SK-N-SH (cell line): ENCODE measurements around the gene MIXL1. TPM values are rescaled to one million over a fixed set of nuclear protein-coding genes. Genes with fewer than 3 reads are reported as not detected.

ENCODE experiments used
- CTCF ChIA-PET: fragments of 300-600, 350-600 bp; formaldehyde crosslinking; extraction: SDS; loops from one replicate; lab custom pipeline; 2021; lab: Yijun Ruan, JAX
- POLR2A ChIA-PET: fragments of 350-600 bp; sonication (Branson Sonifier 250); formaldehyde crosslinking; extraction: SDS; loops from one replicate; lab custom pipeline; 2020; ENCODE audit warnings: antibody characterized with exemption, inconsistent platforms; lab: Yijun Ruan, JAX
- DNase-seq: peaks from one replicate; pipeline ENCODE4 v3.0.0; 2012
- H2AFZ ChIP-seq: fragments of 200-600 bp; sonication (generic); 2 replicates; pipeline ENCODE4 v1.8.1; 2016; ENCODE audit warnings: antibody characterized with exemption, mild to moderate bottlenecking, low read depth
- H3F3A ChIP-seq: fragments of 200-600 bp; sonication (generic); replicated peaks from 2 replicates; pipeline ENCODE3; 2016; ENCODE audit warnings: antibody characterized with exemption, mild to moderate bottlenecking; ENCODE audit not compliant: insufficient read depth
- H3K27ac ChIP-seq, 2 experiments: fragments of 200-500 bp in 1 of 2; fragments of 200-600 bp in 1 of 2; sonication (Bioruptor generic) in 1 of 2; sonication (generic), shearing (Covaris generic) in 1 of 2; 2 replicates each; pipeline versions ENCODE4 v1.5.1 to v1.6.1; 2014 to 2016; ENCODE audit warnings: low read depth in 2 of 2, inconsistent platforms in 1 of 2, low read length in 1 of 2, mild to moderate bottlenecking in 1 of 2, mixed read lengths in 1 of 2
- H3K27me3 ChIP-seq: fragments of 200-600 bp; sonication (generic), shearing (Covaris generic); 2 replicates; pipeline ENCODE4 v1.6.1; 2016; ENCODE audit warnings: mixed run types; ENCODE audit not compliant: insufficient read depth
- H3K36me3 ChIP-seq, 2 experiments: fragments of 200-500 bp in 1 of 2; fragments of 200-600 bp in 1 of 2; sonication (Bioruptor generic) in 1 of 2; sonication (generic) in 1 of 2; replicated peaks in 1 of 2; 2 replicates each; pipeline versions ENCODE3 to v1.5.1; 2014 to 2016; ENCODE audit warnings: low read length in 1 of 2, mild to moderate bottlenecking in 1 of 2; ENCODE audit not compliant: insufficient read depth in 2 of 2, control insufficient read depth in 1 of 2
- H3K4me1 ChIP-seq, 2 experiments: fragments of 200-500 bp in 1 of 2; fragments of 200-600 bp in 1 of 2; sonication (Bioruptor generic) in 1 of 2; sonication (generic), shearing (Covaris generic) in 1 of 2; 2 replicates each; pipeline versions ENCODE4 v1.5.1 to v1.6.1; 2014 to 2016; ENCODE audit warnings: low read depth in 1 of 2, low read length in 1 of 2, mixed run types in 1 of 2; ENCODE audit not compliant: insufficient read depth in 2 of 2, control insufficient read depth in 1 of 2
- H3K4me2 ChIP-seq: fragments of 200-600 bp; sonication (generic), shearing (Covaris generic); 2 replicates; pipeline ENCODE4 v1.6.1; 2017; ENCODE audit warnings: mixed run types
- H3K4me3 ChIP-seq, 2 experiments: fragments of 200-500 bp in 1 of 2; fragments of 200-600 bp in 1 of 2; sonication (Bioruptor generic) in 1 of 2; sonication (generic), shearing (Covaris generic) in 1 of 2; 2 replicates each; pipeline versions ENCODE4 v1.5.1 to v1.8.1; 2014 to 2016; ENCODE audit warnings: low read depth in 2 of 2, inconsistent platforms in 1 of 2, low read length in 1 of 2, mild to moderate bottlenecking in 1 of 2, mixed read lengths in 1 of 2, moderate library complexity in 1 of 2
- H3K79me2 ChIP-seq: fragments of 200-600 bp; sonication (generic); 2 replicates; pipeline ENCODE4 v1.8.1; 2017; ENCODE audit warnings: mild to moderate bottlenecking; ENCODE audit not compliant: insufficient read depth
- H3K9ac ChIP-seq: fragments of 200-600 bp; sonication (generic); 2 replicates; pipeline ENCODE4 v1.6.1; 2017; ENCODE audit warnings: mixed run types
- H3K9me2 ChIP-seq: fragments of 200-600 bp; sonication (generic); 2 replicates; pipeline ENCODE4 v1.6.1; 2017; ENCODE audit warnings: mixed run types
- H3K9me3 ChIP-seq: fragments of 200-600 bp; sonication (generic); 2 replicates; pipeline ENCODE4 v1.6.1; 2017; ENCODE audit warnings: mixed run types, mild to moderate bottlenecking, moderate library complexity
- H4K20me1 ChIP-seq: fragments of 200-600 bp; sonication (generic); 2 replicates; pipeline ENCODE4 v1.6.1; 2017; ENCODE audit warnings: mild to moderate bottlenecking, mixed run types; ENCODE audit not compliant: insufficient read depth
- CHD2 ChIP-seq: fragments of 150-350 bp; IDR thresholded peaks from 2 replicates; pipeline ENCODE4 v1.6.1; 2018; ENCODE audit warnings: low read length; ENCODE audit not compliant: partially characterized antibody
- CTCF ChIP-seq: fragments of 200-600 bp; sonication (generic); IDR thresholded peaks from 2 replicates; pipeline ENCODE4 v1.6.1; 2017; ENCODE audit warnings: antibody characterized with exemption, mild to moderate bottlenecking, moderate library complexity
- ELF1 ChIP-seq: IDR thresholded peaks from 2 replicates; pipeline ENCODE4 v1.4.0; 2012
- EZH2phosphoT487 ChIP-seq: fragments of 200-600 bp; sonication (generic); IDR thresholded peaks from 2 replicates; pipeline ENCODE4 v1.6.1; 2017; ENCODE audit warnings: low read depth, mixed run types, mild to moderate bottlenecking, antibody characterized with exemption, moderate library complexity, borderline replicate concordance
- FOSL2 ChIP-seq: IDR thresholded peaks from 2 replicates; pipeline ENCODE4 v1.4.0; 2012; ENCODE audit warnings: low read depth, mild to moderate bottlenecking, moderate library complexity, borderline replicate concordance
- FOXM1 ChIP-seq: IDR thresholded peaks from 2 replicates; pipeline ENCODE4 v1.4.0; 2012; ENCODE audit warnings: low read depth, mild to moderate bottlenecking
- IRF3 ChIP-seq: fragments of 150-350 bp; IDR thresholded peaks from 2 replicates; pipeline ENCODE4 v1.6.1; 2016; ENCODE audit warnings: mild to moderate bottlenecking, low read depth, low read length
- JUND ChIP-seq: IDR thresholded peaks from 2 replicates; pipeline ENCODE4 v1.4.0; 2012
- NRF1 ChIP-seq: IDR thresholded peaks from 2 replicates; pipeline ENCODE4 v1.6.1; 2012; ENCODE audit warnings: low read depth, mild to moderate bottlenecking, low read length
- POLR2AphosphoS5 ChIP-seq: IDR thresholded peaks from 2 replicates; pipeline ENCODE4 v1.6.1; 2012; ENCODE audit warnings: low read depth, low read length
- RAD21 ChIP-seq: IDR thresholded peaks from 2 replicates; pipeline ENCODE4 v1.6.1; 2012; ENCODE audit warnings: mild to moderate bottlenecking, low read length
- RCOR1 ChIP-seq: fragments of 150-350 bp; IDR thresholded peaks from 2 replicates; pipeline ENCODE4 v1.6.1; 2017; ENCODE audit warnings: antibody characterized with exemption, low read length
- REST ChIP-seq: IDR thresholded peaks from 2 replicates; pipeline ENCODE4 v1.6.1; 2012; ENCODE audit warnings: mild to moderate bottlenecking, low read depth, low read length, moderate library complexity
- RFX5 ChIP-seq: IDR thresholded peaks from 2 replicates; pipeline ENCODE4 v1.6.1; 2012; ENCODE audit warnings: mild to moderate bottlenecking, improper control_type of control experiment, low read length
- RXRA ChIP-seq: IDR thresholded peaks from 2 replicates; pipeline ENCODE4 v1.4.0; 2012; ENCODE audit warnings: low read depth, mild to moderate bottlenecking, borderline replicate concordance
- SIN3A ChIP-seq: IDR thresholded peaks from 2 replicates; pipeline ENCODE4 v1.6.1; 2012; ENCODE audit warnings: low read depth, mild to moderate bottlenecking, low read length, moderate library complexity, borderline replicate concordance
- SMC3 ChIP-seq: IDR thresholded peaks from 2 replicates; pipeline ENCODE4 v1.6.1; 2012; ENCODE audit warnings: low read depth, low read length, improper control_type of control experiment
- USF2 ChIP-seq: fragments of 150-350 bp; IDR thresholded peaks from 2 replicates; pipeline ENCODE4 v1.6.1; 2017; ENCODE audit warnings: antibody characterized with exemption, low read length, low read depth, borderline replicate concordance
- YY1 ChIP-seq: IDR thresholded peaks from 2 replicates; pipeline ENCODE4 v1.4.0; 2012; ENCODE audit warnings: low read depth, mild to moderate bottlenecking
- WGBS: methylation state at CpG from one replicate; pipeline ENCODE4 v1.1.6; 2017; ENCODE audit warnings: low lambda C conversion rate; 5-methylcytosine and 5-hydroxymethylcytosine counted together
- polyA plus RNA-seq, 3 experiments: library from polyadenylated mRNA; depleted of rRNA; stranded (reverse); fragments of >200 nt; gene quantifications; 2 replicates each; pipeline ENCODE4 v1.2.3, GENCODE V29; 2012

MIXL1 gene
- polyA plus RNA-seq, 1 of the 3 experiments (the other 2 are of a cell fraction): 0.03 TPM

- Histone ChIP-seq H3K27ac (no peak overlapping the region), H3K9me3 (no peaks in the 10 kb centered on the region), H3K9ac (no peak overlapping the region), H4K20me1 (no peaks in the 10 kb centered on the region), H2AFZ (no peak overlapping the region), H3F3A (no peaks in the 10 kb centered on the region), H3K36me3 (no peaks in the 10 kb centered on the region), H3K4me1 (no peaks in the 10 kb centered on the region; a peak in 1 of 4 replicates), H3K4me2 (no peak overlapping the region), H3K9me2 (no peaks in the 10 kb centered on the region), H3K79me2 (no peaks in the 10 kb centered on the region), H3K27me3 (no peaks in the 10 kb centered on the region), H3K4me3 (no peak overlapping the region)
- no peak for DNase-seq
- no peak for TF ChIP-seq REST
- TF ChIP-seq ELF1: no peak
- no peak for TF ChIP-seq RXRA
- TF ChIP-seq FOSL2: no peak
- no peak for TF ChIP-seq SMC3
- TF ChIP-seq RCOR1: no peak
- no peak for TF ChIP-seq POLR2AphosphoS5
- no peak for TF ChIP-seq NRF1
- TF ChIP-seq YY1: no peak
- no peak for TF ChIP-seq EZH2phosphoT487
- no peak for TF ChIP-seq FOXM1
- no peak for TF ChIP-seq SIN3A
- ChIA-PET POLR2A (no interaction called here), CTCF (interaction anchor here (0.8 kb wide), 1 partner anchor 116 kb away, joined by 3 read pairs; no protein-coding TSS in a partner anchor)
- WGBS: 78% methylated on average over 10 of the region's 10 CpGs
These were observed 6.2 kb upstream of the MIXL1 start for GRCh38 chr1:226217273-226217672.

- no peaks in the 10 kb centered on the region for H3K79me2 ChIP-seq
- H3K4me1 ChIP-seq: peaks cover 0 to 5% of the 10 kb centered on the region in 2 experiments; a peak in 2 of 4 replicates
- H3K27me3 ChIP-seq: no peaks in the 10 kb centered on the region
- WGBS: 82% methylated on average over 11 of the region's 11 CpGs
- H3F3A ChIP-seq: no peaks in the 10 kb centered on the region
- H3K36me3 ChIP-seq: no peaks in the 10 kb centered on the region
- no peak overlapping the region for H3K4me3 ChIP-seq
- H2AFZ ChIP-seq: no peak overlapping the region
- DNase-seq: no peak
- POLR2A ChIA-PET: no interaction called here
- no peak overlapping the region for H3K27ac ChIP-seq
- no peaks in the 10 kb centered on the region for H4K20me1 ChIP-seq
- H3K4me2 ChIP-seq: no peak overlapping the region
- no peak overlapping the region for H3K9ac ChIP-seq
- no peaks in the 10 kb centered on the region for H3K9me3 ChIP-seq
- H3K9me2 ChIP-seq: no peaks in the 10 kb centered on the region
- CTCF ChIA-PET: interaction anchor here (1.1 kb wide), 1 partner anchor 95 kb away, joined by 3 read pairs; no protein-coding TSS in a partner anchor
- TF ChIP-seq YY1: no peak
- TF ChIP-seq CTCF: no peak
- TF ChIP-seq FOSL2: no peak
- TF ChIP-seq CHD2: no peak
- no peak for TF ChIP-seq RXRA
- no peak for TF ChIP-seq ELF1
- TF ChIP-seq SIN3A: no peak
- no peak for TF ChIP-seq JUND
- no peak for TF ChIP-seq RAD21
- TF ChIP-seq IRF3: no peak
- TF ChIP-seq NRF1: no peak
- no peak for TF ChIP-seq USF2
- TF ChIP-seq RFX5: no peak
These were observed 2.8 kb upstream of the MIXL1 start for GRCh38 chr1:226220473-226221189.
